ENCODE data around the gene MAP3K12.
"Not testable (repeated sequence)": the region's sequence is repeated elsewhere in the genome, so short reads cannot be mapped to it uniquely, and the experiment has no call there.

Gene MAP3K12, protein sequence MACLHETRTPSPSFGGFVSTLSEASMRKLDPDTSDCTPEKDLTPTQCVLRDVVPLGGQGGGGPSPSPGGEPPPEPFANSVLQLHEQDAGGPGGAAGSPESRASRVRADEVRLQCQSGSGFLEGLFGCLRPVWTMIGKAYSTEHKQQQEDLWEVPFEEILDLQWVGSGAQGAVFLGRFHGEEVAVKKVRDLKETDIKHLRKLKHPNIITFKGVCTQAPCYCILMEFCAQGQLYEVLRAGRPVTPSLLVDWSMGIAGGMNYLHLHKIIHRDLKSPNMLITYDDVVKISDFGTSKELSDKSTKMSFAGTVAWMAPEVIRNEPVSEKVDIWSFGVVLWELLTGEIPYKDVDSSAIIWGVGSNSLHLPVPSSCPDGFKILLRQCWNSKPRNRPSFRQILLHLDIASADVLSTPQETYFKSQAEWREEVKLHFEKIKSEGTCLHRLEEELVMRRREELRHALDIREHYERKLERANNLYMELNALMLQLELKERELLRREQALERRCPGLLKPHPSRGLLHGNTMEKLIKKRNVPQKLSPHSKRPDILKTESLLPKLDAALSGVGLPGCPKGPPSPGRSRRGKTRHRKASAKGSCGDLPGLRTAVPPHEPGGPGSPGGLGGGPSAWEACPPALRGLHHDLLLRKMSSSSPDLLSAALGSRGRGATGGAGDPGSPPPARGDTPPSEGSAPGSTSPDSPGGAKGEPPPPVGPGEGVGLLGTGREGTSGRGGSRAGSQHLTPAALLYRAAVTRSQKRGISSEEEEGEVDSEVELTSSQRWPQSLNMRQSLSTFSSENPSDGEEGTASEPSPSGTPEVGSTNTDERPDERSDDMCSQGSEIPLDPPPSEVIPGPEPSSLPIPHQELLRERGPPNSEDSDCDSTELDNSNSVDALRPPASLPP

DNA sequence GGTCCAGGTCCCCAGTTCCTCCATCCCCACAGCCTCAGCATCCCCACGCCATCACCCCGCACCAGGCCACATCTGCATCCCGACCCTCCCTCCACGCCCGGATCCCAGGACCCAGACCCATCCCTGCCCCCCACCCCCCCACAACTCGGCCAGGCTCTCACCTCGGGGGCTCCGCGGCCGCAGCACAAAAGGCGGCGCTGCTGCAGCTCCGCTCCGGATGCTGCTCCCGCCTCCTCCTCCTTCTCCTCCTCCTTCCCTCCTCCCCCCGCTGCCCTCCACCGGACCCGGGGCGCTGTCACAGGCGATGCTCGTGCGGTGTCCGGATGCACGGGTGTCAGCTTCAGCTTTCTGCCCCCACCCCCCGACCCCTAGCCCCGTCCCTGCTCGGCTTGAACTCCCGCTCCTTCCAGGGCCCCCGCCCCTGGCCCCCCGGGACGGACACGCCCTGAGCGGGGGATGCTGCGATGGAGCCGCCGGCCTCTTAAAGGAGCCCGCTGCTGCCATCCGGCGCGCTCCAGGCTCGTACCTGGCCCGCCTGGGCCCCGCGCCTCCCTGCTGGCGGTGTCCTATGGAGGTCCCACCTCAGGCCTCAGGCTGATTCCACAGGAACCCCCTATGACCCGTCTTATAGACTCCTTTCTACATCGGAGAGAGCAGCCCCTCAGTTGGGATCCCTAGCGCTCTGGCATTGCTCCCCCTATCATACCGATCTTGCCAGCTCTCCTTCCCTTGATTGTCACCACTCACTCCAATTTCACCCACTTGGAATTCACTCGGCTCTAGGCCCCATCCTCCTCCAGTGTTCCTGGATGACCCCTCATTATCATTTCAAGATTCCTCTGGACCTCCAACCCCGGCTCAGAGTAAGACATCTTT, at the start of gene MAP3K12:
Gene MAP3K12, minus strand, starts transcription at position 193 of the 876 bp plus-strand sequence. CDS start 12,067 bp downstream, outside the sequence.
- TF ChIP-seq GATA1 (IDR thresholded peaks at IDR 0.05; ENCODE audit: low read depth, low read length) = no peak
- TF ChIP-seq POLR2A (IDR thresholded peaks at IDR 0.05; ENCODE audit: low read length) = no peak
- DNase-seq = peak; percentile 56 to 59

GRCh38 chr12:53548354-53548753, 49.1 kb upstream of the MAP3K12 start:
- DNase-seq = not testable (repeated sequence)

DNA sequence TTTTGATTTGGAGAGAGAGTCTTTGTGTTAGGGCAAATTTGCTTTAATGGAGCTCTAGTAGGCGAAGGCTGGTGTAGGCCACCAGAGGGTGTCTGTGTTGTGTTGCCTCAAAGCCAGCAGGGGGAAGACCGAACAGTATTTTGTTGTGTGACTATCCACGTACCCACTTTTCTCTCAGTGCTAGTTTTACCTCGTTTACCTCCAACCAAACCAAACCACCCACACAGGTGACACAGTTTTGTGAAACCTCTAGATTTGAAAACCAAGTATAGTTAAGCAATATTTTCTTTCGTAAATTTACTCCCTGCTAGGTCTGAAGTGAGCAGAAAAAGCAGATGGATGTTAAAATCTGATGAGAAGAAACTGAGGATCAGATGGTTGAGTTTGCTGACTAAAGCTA, 44.3 kb upstream of the MAP3K12 start:
- TF ChIP-seq GATA1 (IDR thresholded peaks at IDR 0.05; ENCODE audit: low read depth, low read length) = no peak
- no peak for TF ChIP-seq POLR2A (IDR thresholded peaks at IDR 0.05; ENCODE audit: low read length)
- peak; percentile 59 to 62 for DNase-seq

- TF ChIP-seq POLR2A (IDR thresholded peaks at IDR 0.05; ENCODE audit: low read length) (no peak), GATA1 (IDR thresholded peaks at IDR 0.05; ENCODE audit: low read depth, low read length) (no peak)
- no peak for DNase-seq
These were observed 40.3 kb upstream of the MAP3K12 start for GRCh38 chr12:53539526-53539925.

- TF ChIP-seq POLR2A (IDR thresholded peaks at IDR 0.05; ENCODE audit: low read length) (no peak), GATA1 (IDR thresholded peaks at IDR 0.05; ENCODE audit: low read depth, low read length) (no peak)
- no peak for DNase-seq
These were observed 39.0 kb upstream of the MAP3K12 start for GRCh38 chr12:53538209-53538689.

- no peak for DNase-seq
- TF ChIP-seq GATA1 (IDR thresholded peaks at IDR 0.05; ENCODE audit: low read depth, low read length) (no peak), POLR2A (IDR thresholded peaks at IDR 0.05; ENCODE audit: low read length) (no peak)
These were observed 37.7 kb upstream of the MAP3K12 start for GRCh38 chr12:53536962-53537361.

DNA sequence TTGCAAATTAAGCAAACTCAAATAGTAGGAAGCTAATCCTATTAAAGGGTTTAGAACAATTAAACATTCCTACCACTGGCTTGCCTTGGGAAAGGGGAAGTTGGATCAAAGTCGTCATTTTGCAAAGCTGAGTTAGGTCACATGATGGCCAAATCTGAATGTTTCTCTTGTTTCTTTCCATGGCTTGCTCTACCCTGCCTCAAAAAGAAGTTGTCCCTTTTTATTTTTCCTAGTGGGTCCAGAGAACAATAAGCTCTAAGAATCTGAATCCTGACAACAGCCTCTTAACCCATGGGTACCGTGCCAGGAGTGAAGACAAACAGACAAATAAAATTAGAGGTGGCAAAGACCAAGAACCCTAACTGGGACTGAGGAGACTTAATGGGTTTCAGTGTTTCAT, 34.2 kb upstream of the MAP3K12 start:
- TF ChIP-seq POLR2A (IDR thresholded peaks at IDR 0.05; ENCODE audit: low read length) (no peak), GATA1 (IDR thresholded peaks at IDR 0.05; ENCODE audit: low read depth, low read length) (no peak)
- no peak for DNase-seq

- no peak for DNase-seq
- TF ChIP-seq POLR2A (IDR thresholded peaks at IDR 0.05; ENCODE audit: low read length) (no peak), GATA1 (IDR thresholded peaks at IDR 0.05; ENCODE audit: low read depth, low read length) (no peak)
These were observed 33.5 kb upstream of the MAP3K12 start for GRCh38 chr12:53532524-53533445.

- TF ChIP-seq POLR2A (IDR thresholded peaks at IDR 0.05; ENCODE audit: low read length) = no peak
- no peak for TF ChIP-seq GATA1 (IDR thresholded peaks at IDR 0.05; ENCODE audit: low read depth, low read length)
- no peak for DNase-seq
These were observed 32.8 kb upstream of the MAP3K12 start for GRCh38 chr12:53532021-53532420.

GRCh38 chr12:53530920-53531319, 31.7 kb upstream of the MAP3K12 start:
- DNase-seq = no peak
- TF ChIP-seq GATA1 (IDR thresholded peaks at IDR 0.05; ENCODE audit: low read depth, low read length) (no peak), POLR2A (IDR thresholded peaks at IDR 0.05; ENCODE audit: low read length) (no peak)

DNA sequence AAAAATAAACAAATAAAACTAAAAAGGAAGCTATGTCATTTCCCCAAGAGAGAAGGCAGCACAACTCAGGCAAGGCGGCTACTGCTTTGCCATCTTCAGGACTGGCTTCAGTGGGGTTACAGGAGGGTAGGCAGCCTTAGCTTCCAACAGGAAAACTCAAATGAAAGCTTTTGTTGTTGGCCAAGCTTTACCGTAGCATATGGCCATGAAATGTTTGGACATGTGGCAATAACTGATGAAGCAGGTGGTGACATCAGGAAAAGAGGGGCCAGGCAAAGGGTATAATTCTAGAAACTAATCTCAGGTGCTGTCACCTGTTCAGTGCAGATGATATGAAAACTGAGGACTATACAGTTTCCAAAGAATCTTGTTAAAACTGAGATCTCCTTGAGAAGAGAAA, 30.8 kb upstream of the MAP3K12 start:
- DNase-seq = no peak

GRCh38 chr12:53524476-53524875, 25.2 kb upstream of the MAP3K12 start:
- no peak for TF ChIP-seq POLR2A (IDR thresholded peaks at IDR 0.05; ENCODE audit: low read length)
- no peak for TF ChIP-seq GATA1 (IDR thresholded peaks at IDR 0.05; ENCODE audit: low read depth, low read length)
- no peak for DNase-seq

More for the DNA sequence above, 30.8 kb upstream of the MAP3K12 start:
- no peak for TF ChIP-seq GATA1 (IDR thresholded peaks at IDR 0.05; ENCODE audit: low read depth, low read length)
- no peak for TF ChIP-seq POLR2A (IDR thresholded peaks at IDR 0.05; ENCODE audit: low read length)
